Activated CD4-positive, CD25-positive, alpha-beta regulatory T cell (primary cell): ENCODE results near the gene EPB41L3.

Source experiments
- DNase-seq, 4 experiments: peaks; one replicate each; lab custom pipeline; 2025; lab: John Stamatoyannopoulos, UW

Gene EPB41L3

GRCh38 chr18:5451871-5452270 lies 91.9 kb downstream of the EPB41L3 start:
- no peak for DNase-seq

GRCh38 chr18:5451150-5451549 lies 92.6 kb downstream of the EPB41L3 start:
- no peak for DNase-seq

GRCh38 chr18:5449858-5450509 lies 93.8 kb downstream of the EPB41L3 start:
- DNase-seq: no peak

GRCh38 chr18:5447442-5447841 lies 96.4 kb downstream of the EPB41L3 start:
- DNase-seq: no peak

- no peak for DNase-seq
Measured at GRCh38 chr18:5444847-5445246, 99.0 kb downstream of the EPB41L3 start.

- no peak for DNase-seq
Measured at GRCh38 chr18:5444269-5444668, 99.5 kb downstream of the EPB41L3 start.

GRCh38 chr18:5439986-5440696 lies 103.7 kb downstream of the EPB41L3 start:
- no peak for DNase-seq

GRCh38 chr18:5434425-5434824 lies 109.4 kb downstream of the EPB41L3 start:
- no peak for DNase-seq

- DNase-seq: no peak
Measured at GRCh38 chr18:5431836-5432575, 111.8 kb downstream of the EPB41L3 start.

- DNase-seq: no peak
Measured at GRCh38 chr18:5430131-5430530, 113.7 kb downstream of the EPB41L3 start.

- DNase-seq: no peak
Measured at GRCh38 chr18:5429681-5430080, 114.1 kb downstream of the EPB41L3 start.

- DNase-seq: no peak
Measured at GRCh38 chr18:5425721-5426120, 118.1 kb downstream of the EPB41L3 start.

- DNase-seq: no peak
Measured at GRCh38 chr18:5424903-5425664, 118.7 kb downstream of the EPB41L3 start.

- DNase-seq: no peak
Measured at GRCh38 chr18:5422626-5423025, 121.2 kb downstream of the EPB41L3 start.

GRCh38 chr18:5421981-5422380 lies 121.8 kb downstream of the EPB41L3 start:
- no peak for DNase-seq

- no peak for DNase-seq
Measured at GRCh38 chr18:5420906-5421305, 122.9 kb downstream of the EPB41L3 start.

- no peak for DNase-seq
Measured at GRCh38 chr18:5419601-5420000, 124.2 kb downstream of the EPB41L3 start.

- DNase-seq: no peak
Measured at GRCh38 chr18:5419030-5419429, 124.8 kb downstream of the EPB41L3 start.

GRCh38 chr18:5417342-5417741 lies 126.5 kb downstream of the EPB41L3 start:
- no peak for DNase-seq

GRCh38 chr18:5416112-5416511 lies 127.7 kb downstream of the EPB41L3 start:
- DNase-seq: no peak

GRCh38 chr18:5415665-5416064 lies 128.1 kb downstream of the EPB41L3 start:
- DNase-seq: no peak

GRCh38 chr18:5415031-5415430 lies 128.8 kb downstream of the EPB41L3 start:
- DNase-seq: no peak
